Anterior cingulate cortex (tissue), 58 donors: ENCODE results near the gene JAKMIP2.
"Not testable (repeated sequence)": the region's sequence is repeated elsewhere in the genome, so short reads cannot be mapped to it uniquely, and the experiment has no call there.

Experiments
- DNase-seq, 58 donors: peaks; one replicate each; lab custom pipeline; 2025; lab: John Stamatoyannopoulos, UW

JAKMIP2 gene

DNA sequence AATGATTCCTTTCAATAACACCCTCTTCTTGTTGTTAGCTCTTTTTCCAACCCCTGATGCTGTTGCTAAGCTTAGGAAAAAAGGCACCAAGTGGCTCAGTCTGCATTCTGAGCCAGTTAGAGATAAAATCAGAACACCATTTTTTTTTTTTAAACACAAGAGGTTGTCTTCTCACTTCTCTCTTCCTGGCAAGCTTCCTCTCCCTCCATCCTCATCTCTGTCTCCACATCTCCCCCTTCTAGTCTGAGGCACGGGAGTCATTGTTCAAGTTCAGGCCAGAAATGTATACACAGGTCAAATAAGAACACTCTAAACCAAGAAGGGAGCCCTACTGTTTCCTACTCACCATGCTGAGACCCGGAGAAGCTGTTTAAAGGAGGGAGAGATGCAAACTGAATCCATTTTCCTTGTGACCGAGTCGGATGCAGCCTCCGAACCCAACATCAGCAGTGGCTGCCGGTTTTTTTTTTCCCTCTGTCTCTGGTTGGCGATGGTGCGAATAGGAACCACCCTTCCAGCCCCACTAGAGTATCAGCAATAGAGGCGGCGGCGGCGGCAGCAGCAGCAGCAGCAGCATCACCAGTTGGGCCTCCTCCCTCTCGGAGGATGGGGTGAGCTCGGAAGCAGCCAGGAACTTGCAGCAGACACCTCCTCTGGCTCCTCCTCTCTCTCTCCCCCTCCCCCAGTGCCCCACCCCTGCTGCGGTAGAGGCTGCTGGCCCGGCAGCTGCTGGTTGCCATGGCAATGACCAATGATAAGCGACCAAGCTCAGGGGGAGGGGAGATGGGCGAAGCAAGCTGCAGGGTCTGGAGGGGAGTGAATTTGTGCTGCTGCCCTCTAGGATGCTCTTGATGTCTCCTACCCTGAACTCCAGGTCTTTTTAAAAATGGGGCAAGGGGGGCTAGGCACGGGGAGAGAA lies at the start of gene JAKMIP2:
Gene JAKMIP2, minus strand, starts transcription at position 619 of the 919 bp plus-strand sequence. CDS start 110,922 bp downstream, outside the sequence.
- peak; percentile 68 to 99 (median 96) for DNase-seq

DNA sequence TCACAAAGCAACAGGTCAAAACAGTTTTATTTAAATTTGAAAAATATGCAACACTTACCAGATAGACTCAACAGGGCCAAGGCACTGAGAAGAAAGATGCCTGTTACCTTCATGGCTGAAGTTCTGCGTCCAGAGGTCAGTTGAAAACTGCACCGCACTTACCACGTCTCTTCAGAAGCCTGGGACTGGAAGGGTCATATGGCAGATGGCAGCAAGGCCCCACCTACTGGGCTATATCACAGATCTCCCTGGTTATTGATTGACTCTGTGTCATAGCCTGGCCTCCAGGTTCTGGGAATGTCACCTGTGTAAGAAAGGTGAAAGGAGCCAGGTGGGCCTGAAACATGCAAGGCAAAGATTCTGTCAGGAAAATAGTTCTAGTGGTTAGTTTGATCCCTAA lies 48.9 kb upstream of the JAKMIP2 start, which contains the start of gene SPINK1:
Gene SPINK1, minus strand, starts transcription at position 207 of the 400 bp plus-strand sequence. Its CDS starts 94 bp downstream, at position 113.
- DNase-seq: no peak

DNA sequence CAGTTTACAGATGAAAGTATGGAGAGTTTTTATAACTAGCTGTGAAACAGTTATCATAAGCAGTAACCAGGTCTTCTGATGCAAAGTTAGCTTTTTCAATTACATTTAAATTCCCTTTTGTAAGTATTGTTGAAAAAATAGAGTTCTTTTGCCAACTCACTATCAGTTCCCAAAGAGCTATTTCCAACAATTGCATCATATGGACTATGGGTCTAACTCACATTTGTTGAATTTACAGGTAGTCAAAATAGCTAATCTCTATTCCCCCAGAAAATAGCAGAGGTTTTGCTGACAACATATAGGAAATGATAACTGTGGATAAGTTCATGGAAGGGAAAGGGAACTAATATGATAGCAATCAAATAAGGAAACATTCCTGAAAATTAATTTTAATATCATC lies 47.5 kb upstream of the JAKMIP2 start:
- DNase-seq: no peak

DNA sequence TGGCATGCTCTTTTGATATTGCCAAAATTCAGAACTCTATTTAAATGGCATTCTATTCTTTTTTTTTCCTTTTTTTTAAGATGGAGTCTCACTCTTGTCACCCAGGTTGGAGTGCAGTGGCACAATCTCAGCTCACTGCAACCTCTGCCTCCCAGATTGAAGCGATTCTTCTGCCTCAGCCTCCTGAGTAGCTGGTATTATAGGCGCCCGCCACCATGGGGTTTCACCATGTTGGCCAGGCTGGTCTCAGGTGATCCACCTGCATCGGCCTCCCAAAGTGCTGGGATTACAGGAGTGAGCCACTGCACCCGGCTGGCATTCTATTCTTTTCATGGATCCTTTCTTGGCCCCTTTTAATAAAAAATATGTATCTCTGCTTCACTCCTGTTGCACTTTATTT lies 44.5 kb upstream of the JAKMIP2 start:
- not testable (repeated sequence) for DNase-seq

DNA sequence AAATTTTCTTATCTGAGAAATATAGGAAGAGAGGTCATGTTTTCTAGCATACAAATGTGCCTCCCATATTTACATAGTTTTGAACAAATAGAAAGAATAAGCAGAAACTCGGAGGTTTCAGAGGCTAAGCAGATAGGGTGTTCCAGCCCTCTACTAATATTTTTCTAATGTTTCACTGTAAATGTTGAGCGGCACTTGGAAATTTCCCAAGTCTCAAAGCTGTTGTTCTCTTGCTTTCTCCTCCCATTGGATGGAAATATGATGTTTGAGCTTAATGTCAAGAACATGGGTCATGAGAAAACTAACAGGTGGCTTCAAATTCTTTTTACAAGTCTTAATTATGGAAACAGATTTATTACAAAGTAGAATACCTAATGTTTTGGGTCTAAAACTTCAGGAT lies 43.8 kb upstream of the JAKMIP2 start:
- DNase-seq: no peak

DNA sequence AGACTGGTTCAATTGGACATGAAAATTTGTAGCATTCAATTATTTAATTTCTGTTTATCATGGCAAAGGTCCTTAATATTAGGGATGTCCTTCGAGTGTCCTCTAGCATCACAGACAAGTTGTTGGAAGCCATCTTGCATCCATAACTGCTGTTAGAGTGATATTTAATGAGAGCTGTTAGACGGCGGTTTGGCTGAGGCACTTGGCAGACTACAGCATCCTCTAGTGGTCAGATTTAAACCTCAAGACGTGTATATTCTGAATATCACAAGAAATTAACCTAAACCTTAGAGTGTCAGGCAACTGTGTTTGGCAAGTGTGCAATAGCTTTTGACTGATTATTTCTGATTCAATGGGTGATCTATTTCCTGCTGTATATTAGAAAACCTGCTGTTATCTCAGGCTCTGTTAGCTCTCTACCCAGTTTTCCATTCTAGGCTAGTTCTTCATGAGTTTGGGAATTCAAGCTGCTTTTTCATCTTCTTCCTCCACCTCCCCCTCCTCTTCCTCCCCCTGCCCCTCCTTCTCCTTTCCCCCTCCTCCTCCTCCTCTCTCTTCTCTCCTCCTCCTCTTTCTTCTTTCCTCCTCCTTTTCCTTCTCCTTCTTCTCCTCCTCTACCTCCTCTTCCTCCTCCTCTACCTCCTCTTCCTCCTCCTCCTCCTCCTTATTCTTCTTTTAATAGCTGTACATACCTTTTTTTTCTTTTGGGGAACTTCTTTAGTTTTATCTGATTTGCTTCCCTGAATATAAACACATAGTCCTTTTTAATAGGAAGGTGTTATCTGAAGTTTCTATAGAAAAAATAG lies 40.4 kb upstream of the JAKMIP2 start:
- DNase-seq: peak in 41 of 58 donors; percentile 0 to 65 (median 14)

DNA sequence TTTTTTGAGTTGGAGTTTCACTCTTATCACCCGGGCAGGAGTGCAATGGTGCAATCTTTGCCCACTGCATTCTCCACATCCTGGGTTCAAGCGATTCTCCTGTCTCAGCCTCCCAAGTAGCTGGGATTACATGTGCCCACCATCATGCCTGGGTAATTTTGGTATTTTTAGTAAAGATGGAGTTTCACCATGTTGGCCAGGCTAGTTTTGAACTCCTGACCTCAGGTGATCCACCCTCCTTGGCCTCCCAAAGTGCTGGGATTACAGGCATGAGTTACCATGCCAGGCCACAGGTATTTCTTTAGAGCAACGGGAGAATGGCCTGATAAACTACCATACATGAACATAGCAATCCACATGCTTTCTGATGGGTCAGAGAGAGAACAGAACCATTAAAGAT lies 39.7 kb upstream of the JAKMIP2 start:
- not testable (repeated sequence) for DNase-seq

DNA sequence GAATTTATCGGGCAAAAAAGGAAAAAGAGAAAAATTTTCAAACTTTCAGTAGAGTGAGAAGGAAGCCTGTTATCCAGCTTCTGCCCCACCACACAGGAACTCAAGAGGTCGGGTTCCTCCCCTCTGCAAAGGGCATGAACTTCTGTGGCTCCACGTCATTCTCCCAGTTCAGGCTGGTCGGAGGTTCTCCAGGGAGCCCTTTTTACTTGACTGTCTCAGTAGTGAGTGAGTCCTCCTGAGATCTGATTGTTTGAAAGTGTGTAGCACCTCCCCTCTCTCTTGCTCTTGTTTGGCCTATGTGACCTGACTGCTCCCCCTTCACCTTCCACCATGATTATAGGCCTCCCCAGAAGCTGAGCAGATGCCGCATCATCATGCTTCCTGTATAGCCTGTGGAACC lies 39.2 kb upstream of the JAKMIP2 start:
- DNase-seq: no peak

DNA sequence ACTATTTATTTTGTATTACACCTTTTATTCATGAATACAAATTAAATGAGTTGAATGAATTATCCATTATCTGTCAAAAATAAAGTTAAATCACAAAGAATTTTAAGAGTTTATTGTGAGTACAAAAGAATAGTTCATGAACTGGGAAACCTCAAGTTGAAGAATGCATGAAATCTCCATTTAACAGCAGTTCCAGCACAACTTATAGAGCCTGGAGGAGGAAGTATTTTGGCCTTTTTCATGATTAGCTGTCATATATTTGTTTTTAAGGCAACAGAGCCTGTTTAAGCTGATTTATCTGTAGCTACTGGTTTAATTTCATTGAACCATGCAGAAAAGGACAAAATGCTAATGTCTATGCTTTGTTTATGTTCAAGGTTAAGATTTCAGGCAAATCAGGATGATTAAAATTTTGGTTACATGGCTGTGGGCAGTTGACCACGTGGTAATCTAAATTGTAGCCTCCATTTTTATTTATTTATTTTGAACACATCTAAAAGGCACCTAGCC lies 36.8 kb upstream of the JAKMIP2 start:
- no peak for DNase-seq

DNA sequence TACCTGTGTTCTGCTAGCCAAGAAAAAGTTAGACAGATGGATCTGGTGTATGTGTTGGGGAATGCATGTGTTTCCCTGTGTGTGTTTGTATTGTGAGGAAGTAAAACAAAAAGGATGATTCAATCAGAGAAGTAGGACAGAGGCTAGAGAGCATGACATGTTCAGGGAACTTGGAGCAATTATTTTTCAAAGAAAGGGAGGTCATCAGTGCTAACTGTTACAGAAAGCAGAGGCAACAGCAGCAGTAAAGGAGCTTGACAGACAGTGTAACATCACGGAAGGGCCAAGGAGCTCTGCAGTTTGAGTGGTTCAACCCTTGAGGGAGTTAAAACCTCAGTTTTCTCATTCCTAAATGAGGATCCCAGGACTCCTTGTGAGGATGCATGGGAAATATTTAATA lies 35.8 kb upstream of the JAKMIP2 start:
- no peak for DNase-seq

DNA sequence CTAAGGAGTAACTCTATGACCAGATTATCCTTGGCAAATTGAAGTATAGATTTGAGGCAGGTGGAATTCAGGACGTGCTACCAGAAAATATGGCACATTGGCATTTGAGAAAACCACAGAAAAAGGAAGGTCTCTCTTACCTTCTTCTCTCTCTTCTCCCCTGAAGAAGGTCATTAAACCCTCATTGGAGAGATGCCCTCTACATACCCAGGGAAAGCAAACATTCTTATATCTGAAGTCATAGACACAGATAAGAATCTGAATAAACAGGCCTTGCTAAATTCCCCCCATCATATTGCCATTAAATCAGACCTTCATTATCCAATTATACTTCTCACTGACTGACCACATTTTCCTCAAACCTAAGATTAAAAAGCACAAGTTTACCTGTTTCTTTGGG lies 31.2 kb upstream of the JAKMIP2 start:
- no peak for DNase-seq

DNA sequence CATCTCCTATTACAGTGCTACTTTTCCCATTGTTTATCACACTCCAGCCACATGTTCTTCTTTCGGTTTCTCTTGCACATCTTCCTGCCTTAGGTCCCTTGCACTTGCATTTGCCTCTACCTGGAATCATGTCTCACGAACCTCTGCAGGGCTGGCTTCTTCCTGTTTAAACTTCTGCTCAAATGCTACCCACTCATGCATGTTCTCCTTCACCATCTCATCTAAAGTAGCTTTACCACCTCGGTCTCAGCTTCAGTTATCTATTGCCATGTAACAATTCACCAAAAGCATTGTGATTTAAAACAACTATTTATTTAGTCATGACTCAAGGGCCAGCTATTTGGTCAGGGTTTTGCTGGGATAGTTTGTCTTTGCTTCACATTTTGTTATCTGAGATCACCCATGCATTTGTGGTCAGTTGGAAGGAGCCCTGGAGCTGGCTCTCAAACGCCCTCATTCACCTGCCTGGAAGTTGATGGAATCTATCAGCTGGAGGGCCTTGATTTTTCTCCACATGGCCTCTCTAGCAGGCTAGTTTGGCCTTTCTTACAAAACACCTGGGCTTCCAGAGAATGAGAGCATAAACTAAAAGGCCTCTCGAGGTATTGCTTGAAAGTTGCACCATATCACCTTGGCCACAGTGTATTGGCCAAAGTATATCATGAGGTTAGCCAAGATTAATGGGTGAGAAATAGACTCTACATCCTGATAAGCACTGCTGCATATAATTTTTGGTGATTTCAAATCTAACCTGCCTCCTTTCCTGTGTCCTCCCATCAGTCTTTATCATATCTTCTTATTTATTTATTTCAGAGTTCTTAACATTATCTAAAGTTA lies 27.5 kb upstream of the JAKMIP2 start:
- no peak for DNase-seq

DNA sequence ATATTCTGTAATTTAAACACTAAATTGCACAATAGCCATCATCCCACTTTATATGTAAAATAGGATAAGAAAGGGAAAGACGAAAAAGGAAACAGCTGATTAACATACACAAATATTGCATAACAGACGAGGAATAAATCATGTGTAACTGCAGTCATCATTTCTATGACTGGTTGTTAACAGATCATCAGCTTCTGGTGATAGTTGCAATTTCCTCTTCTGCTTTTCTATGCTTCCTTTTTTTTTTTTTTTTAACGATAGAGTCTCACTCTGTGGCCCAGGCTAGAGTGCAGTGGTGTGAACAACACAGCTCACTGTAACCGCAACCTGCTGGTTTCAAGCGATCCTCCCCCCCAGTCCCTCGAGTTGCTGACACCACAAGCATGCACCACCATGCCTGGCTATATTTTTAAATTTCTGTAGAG lies 22.5 kb upstream of the JAKMIP2 start:
- peak in 1 of 58 donors; percentile 4 for DNase-seq

DNA sequence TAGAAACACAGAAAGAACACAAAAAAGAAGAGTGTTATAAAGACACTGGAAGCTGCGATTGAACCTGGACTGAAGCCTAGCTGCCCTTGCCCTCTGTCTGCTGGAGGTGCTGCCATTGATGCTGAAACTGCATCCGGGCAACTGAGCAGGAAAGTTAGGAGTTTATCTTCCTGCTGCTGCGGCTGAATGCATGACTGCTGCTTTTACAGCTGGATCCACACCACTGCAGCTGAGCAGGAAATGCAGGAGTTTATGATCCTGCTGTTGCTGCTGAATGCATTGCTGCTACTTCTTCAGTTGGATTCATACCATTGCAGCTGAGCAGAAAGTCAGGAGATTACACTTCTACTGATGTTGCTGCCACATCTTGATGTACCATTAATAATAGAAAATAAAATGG lies 21.8 kb upstream of the JAKMIP2 start:
- no peak for DNase-seq

DNA sequence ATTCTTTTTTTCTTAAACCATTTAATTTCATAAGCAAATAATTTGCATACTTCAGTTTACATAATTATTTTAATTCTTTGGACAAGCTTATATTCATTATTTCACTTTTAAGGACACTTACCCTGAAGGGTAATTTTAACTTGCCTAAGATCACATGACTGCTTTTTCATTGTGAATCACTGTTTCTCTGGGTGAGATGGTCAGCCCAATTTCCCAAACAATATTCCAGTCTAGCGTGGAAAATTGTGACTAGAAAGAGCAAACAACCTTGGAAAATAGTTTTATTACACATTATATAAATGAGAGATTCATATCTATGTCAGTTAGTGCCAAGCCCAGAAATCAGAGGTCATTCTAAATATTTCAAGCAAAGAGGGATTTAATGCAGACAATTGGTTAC lies 21.4 kb upstream of the JAKMIP2 start:
- no peak for DNase-seq

DNA sequence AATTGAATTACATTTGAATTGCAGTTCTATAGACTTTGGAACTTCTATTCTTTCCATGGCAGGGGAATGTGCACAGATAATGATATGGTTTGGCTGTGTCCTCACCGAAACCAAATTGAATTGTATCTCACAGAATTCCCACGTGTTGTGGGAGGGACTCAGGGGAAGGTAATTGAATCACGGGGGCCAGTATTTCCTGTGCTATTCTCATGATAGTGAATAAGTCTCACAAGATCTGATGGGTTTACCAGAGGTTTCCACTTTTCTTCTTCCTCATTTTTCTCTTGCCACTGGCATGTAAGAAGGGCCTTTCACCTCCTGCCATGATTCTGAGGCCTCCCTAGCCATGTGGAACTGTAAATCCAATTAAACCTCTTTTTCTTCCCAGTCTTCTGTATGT lies 20.6 kb upstream of the JAKMIP2 start:
- DNase-seq: not testable (repeated sequence)

DNA sequence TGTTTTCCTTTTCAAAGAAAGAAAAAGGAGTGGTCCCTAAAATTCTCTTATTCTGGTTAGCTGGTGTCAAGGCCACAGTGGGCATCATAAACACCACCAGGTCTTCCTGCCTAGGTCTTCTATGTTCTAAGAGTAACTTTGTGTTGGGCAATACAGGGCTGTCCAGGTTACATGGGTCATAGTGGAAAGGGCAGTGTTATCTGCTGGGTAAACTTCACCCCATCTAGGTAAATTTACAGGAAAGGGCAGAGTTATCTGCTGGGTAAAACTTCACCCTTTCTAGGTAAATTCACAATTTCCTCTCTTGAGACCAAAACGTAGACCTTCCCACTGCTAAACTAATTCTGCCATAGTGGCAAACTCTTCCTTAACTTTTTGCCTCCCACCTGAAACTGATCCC lies 18.9 kb upstream of the JAKMIP2 start:
- DNase-seq: no peak

DNA sequence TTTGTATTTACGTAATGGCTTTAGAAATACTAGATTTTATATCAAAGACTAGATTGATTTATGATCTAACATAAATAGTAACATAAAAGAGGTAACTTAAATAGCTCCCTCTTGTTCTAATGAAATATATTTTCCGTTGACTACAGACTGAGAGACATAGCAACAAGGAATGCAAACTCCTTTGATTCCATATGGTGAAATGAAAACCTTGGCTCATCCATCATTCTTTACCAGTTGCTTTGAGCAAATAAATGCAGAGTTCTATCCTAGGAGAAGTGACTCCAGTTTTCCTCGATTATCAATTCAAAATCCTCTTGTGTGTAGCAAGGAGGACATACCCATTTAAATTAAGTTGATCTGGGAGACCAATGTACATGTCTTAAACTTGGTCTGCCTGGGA lies 18.0 kb upstream of the JAKMIP2 start:
- DNase-seq: no peak

DNA sequence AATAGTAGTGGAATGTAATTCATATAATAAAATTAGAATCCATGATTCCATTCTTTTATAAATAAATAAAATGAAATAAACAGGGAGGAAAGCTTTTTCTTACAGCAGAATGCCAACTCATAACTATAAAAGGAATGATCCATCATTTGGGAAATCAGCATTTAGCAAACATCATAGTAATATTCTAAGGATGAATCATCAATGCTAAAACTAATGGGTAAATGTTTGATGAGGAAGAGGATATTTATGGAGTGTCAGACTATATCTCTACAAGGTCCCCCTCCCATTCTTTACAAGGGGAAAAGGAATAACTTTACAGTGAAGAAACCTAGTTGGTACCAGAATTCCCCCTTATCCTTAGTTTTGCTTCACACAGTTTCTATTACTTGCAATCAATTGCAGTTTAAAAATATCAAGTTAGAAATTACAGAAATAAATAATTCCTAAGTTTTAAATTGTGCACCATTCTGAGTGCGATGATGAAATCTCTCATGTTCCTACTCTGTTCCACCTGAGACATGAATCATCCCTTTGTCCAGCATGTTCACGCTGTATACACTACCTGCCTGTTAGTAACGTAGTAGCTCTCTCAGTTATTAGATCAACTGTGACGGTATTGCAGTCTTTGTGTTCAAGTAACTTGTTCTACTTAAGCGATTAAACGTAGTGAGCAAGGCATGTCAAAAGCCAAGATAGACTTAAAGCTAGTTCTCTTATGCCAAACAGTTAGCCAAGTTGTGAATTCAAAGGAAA lies 14.2 kb upstream of the JAKMIP2 start:
- no peak for DNase-seq
